HCT116 (cell line): Measurements from ENCODE around the gene TBC1D3I. TPM values are rescaled to one million over a fixed set of nuclear protein-coding genes. Genes with fewer than 3 reads are reported as not detected.

Source experiments
- ATAC-seq: fragments of 200-7000 bp; cut with Tn5 transposase; 2 replicates; pipeline ENCODE4 v1.9.1; 2020; ENCODE audit warnings: mild to moderate bottlenecking, moderate library complexity
- BruUV-seq: library from RNA; stranded (reverse); fragments of 400-500 nt; replicated peaks from 2 replicates; lab custom pipeline; 2021; lab: Mats Ljungman, UMichigan
- CTCF ChIA-PET: fragments of 300-600 bp; sonication (Branson Sonifier 250); formaldehyde crosslinking; loops from one replicate; lab custom pipeline; 2021; ENCODE audit warnings: antibody characterized with exemption; lab: Charles Lee
- POLR2A ChIA-PET: fragments of 300-600, 350-600 bp; sonication (Branson Sonifier 250); formaldehyde crosslinking; loops from one replicate; lab custom pipeline; 2021; ENCODE audit warnings: antibody characterized with exemption; lab: Charles Lee
- RAD21 ChIA-PET, 2 experiments: fragments of 300-600 bp; sonication (Branson Sonifier 250); formaldehyde crosslinking; loops; one replicate each; lab custom pipeline; 2023; ENCODE audit warnings: low total read pairs in 2 of 2; ENCODE audit not compliant: uncharacterized antibody in 2 of 2, unreplicated experiment in 2 of 2, low non-redundant PET in 1 of 2; lab: Charles Lee
- DNase-seq: peaks from one replicate; pipeline ENCODE4 v3.0.0-alpha.2; 2010; ENCODE audit warnings: low read depth, low spot score
- H2AFZ ChIP-seq: fragments of 200-600 bp; shearing (Covaris generic), sonication (generic); 2 replicates; pipeline ENCODE4 v1.6.1; 2017; ENCODE audit warnings: low read depth, mixed run types, mixed read lengths, antibody characterized with exemption, low read length; ENCODE audit not compliant: poor library complexity, severe bottlenecking
- H3K27ac ChIP-seq: 2 replicates; pipeline ENCODE4 v1.5.1; 2012; ENCODE audit warnings: low read depth, low read length
- H3K27me3 ChIP-seq: fragments of 200-600 bp; sonication (generic); 2 replicates; pipeline ENCODE4 v1.6.1; 2016; ENCODE audit warnings: mixed run types, low read length, mixed read lengths; ENCODE audit not compliant: insufficient read depth
- H3K36me3 ChIP-seq, 2 experiments: fragments of 200-500 bp in 1 of 2; fragments of 200-600 bp in 1 of 2; sonication (Bioruptor generic) in 1 of 2; sonication (generic) in 1 of 2; 2 replicates each; pipeline versions ENCODE4 v1.5.1 to v1.6.1; 2014 to 2016; ENCODE audit warnings: low read length in 2 of 2, inconsistent platforms in 1 of 2, mixed read lengths in 1 of 2, mixed run types in 1 of 2; ENCODE audit not compliant: insufficient read depth in 2 of 2, control insufficient read depth in 1 of 2
- H3K4me1 ChIP-seq, 2 experiments: fragments of 200-600 bp in 1 of 2; sonication (generic) in 1 of 2; 2 replicates each; pipeline versions ENCODE4 v1.5.1 to v1.6.1; 2012 to 2017; ENCODE audit warnings: low read length in 2 of 2, inconsistent platforms in 1 of 2, mild to moderate bottlenecking in 1 of 2, mixed read lengths in 1 of 2, mixed run types in 1 of 2, moderate library complexity in 1 of 2; ENCODE audit not compliant: insufficient read depth in 2 of 2, control insufficient read depth in 1 of 2
- H3K4me2 ChIP-seq: fragments of 200-600 bp; sonication (generic); 2 replicates; pipeline ENCODE4 v1.6.1; 2017; ENCODE audit warnings: mixed run types, low read length, mixed read lengths
- H3K4me3 ChIP-seq, 2 experiments: fragments of 200-600 bp in 1 of 2; sonication (generic) in 1 of 2; replicated peaks in 1 of 2; 2 replicates each; pipeline ENCODE4 v1.5.1; 2011 to 2016; ENCODE audit warnings: low read length in 2 of 2, control low read depth in 1 of 2, low read depth in 1 of 2, mild to moderate bottlenecking in 1 of 2, mixed read lengths in 1 of 2, mixed run types in 1 of 2
- H3K79me2 ChIP-seq: fragments of 200-600 bp; sonication (generic); 2 replicates; pipeline ENCODE4 v1.6.1; 2017; ENCODE audit warnings: mild to moderate bottlenecking, mixed run types, low read length, moderate library complexity, mixed read lengths; ENCODE audit not compliant: insufficient read depth
- H3K9ac ChIP-seq: fragments of 200-600 bp; sonication (generic); 2 replicates; pipeline ENCODE4 v1.6.1; 2016; ENCODE audit warnings: low read length, mixed read lengths
- H3K9me2 ChIP-seq: fragments of 200-600 bp; sonication (generic), shearing (Covaris generic); 2 replicates; pipeline ENCODE4 v1.6.1; 2017; ENCODE audit warnings: mixed run types, mild to moderate bottlenecking, moderate library complexity; ENCODE audit not compliant: insufficient read depth
- H3K9me3 ChIP-seq, 2 experiments: fragments of 200-500 bp in 1 of 2; fragments of 200-600 bp in 1 of 2; sonication (Bioruptor generic) in 1 of 2; sonication (generic) in 1 of 2; 2 replicates each; pipeline ENCODE4 v1.6.1; 2014 to 2017; ENCODE audit warnings: low read length in 2 of 2, mixed read lengths in 2 of 2, inconsistent platforms in 1 of 2, low read depth in 1 of 2, mild to moderate bottlenecking in 1 of 2, mixed run types in 1 of 2, moderate library complexity in 1 of 2; ENCODE audit not compliant: control insufficient read depth in 1 of 2, insufficient read depth in 1 of 2
- H4K20me1 ChIP-seq: fragments of 200-600 bp; sonication (generic), shearing (Covaris generic); 2 replicates; pipeline ENCODE4 v1.6.1; 2017; ENCODE audit warnings: mixed run types, mild to moderate bottlenecking, moderate library complexity; ENCODE audit not compliant: insufficient read depth
- EGR1 ChIP-seq: IDR thresholded peaks from 2 replicates; pipeline ENCODE4 v1.6.1; 2012; ENCODE audit warnings: low read depth
- EZH2 ChIP-seq: fragments of 200-600 bp; sonication (generic); IDR thresholded peaks from 2 replicates; pipeline ENCODE4 v1.6.1; 2017; ENCODE audit warnings: antibody characterized with exemption, mixed run types
- FOSL1 ChIP-seq: IDR thresholded peaks from 2 replicates; pipeline ENCODE4 v1.6.1; 2012; ENCODE audit warnings: low read depth
- POLR2AphosphoS5 ChIP-seq: IDR thresholded peaks from 2 replicates; pipeline ENCODE4 v1.6.1; 2011; ENCODE audit warnings: mild to moderate bottlenecking, low read depth, low read length, moderate library complexity
- SP1 ChIP-seq: IDR thresholded peaks from 2 replicates; pipeline ENCODE4 v1.6.1; 2012; ENCODE audit warnings: low read depth
- SRF ChIP-seq: IDR thresholded peaks from 2 replicates; pipeline ENCODE4 v1.6.1; 2012; ENCODE audit warnings: low read depth
- TCF7L2 ChIP-seq: IDR thresholded peaks from 2 replicates; pipeline ENCODE4 v1.7.0; 2011; ENCODE audit warnings: borderline replicate concordance, inconsistent platforms; ENCODE audit not compliant: insufficient read depth, insufficient read length; ENCODE audit errors: extremely low read depth
- YY1 ChIP-seq: IDR thresholded peaks from 2 replicates; pipeline ENCODE4 v1.6.1; 2011; ENCODE audit warnings: low read length, low read depth, moderate library complexity, mild to moderate bottlenecking; ENCODE audit not compliant: insufficient replicate concordance; ENCODE audit errors: extremely low read depth
- ZFX ChIP-seq: fragments of 450-650 bp; IDR thresholded peaks from 2 replicates; pipeline ENCODE4 v1.6.1; 2017
- intact Hi-C: fragments of 100-400 bp; cut with micrococcal nuclease; formaldehyde crosslinking; loops from 2 replicates; pipeline ENCODE4 v1.10.0; 2022
- total RNA-seq: library from RNA; stranded (reverse); gene quantifications from one replicate; pipeline ENCODE4 v1.2.1, GENCODE V29; 2021; ENCODE audit not compliant: unreplicated experiment
- TF ChIP-seq, protein P1 (sequence below), 3 experiments: fragments of 200-600 bp in 1 of 3; sonication (generic) in 1 of 3; IDR thresholded peaks in 2 of 3; conservative IDR thresholded peaks in 1 of 3; 2 replicates each; pipeline ENCODE4 v1.5.1; 2012 to 2017; ENCODE audit warnings: low read depth in 2 of 3, low read length in 2 of 3, antibody characterized with exemption in 1 of 3, borderline replicate concordance in 1 of 3, control low read depth in 1 of 3, mild to moderate bottlenecking in 1 of 3, mixed read lengths in 1 of 3, mixed run types in 1 of 3, moderate library complexity in 1 of 3; ENCODE audit not compliant: insufficient read depth in 1 of 3
- TF ChIP-seq, protein P2 (sequence below): IDR thresholded peaks from 2 replicates; pipeline ENCODE4 v1.6.1; 2011; ENCODE audit warnings: mild to moderate bottlenecking, low read length, moderate library complexity; ENCODE audit not compliant: insufficient replicate concordance; ENCODE audit errors: extremely low read depth

TBC1D3I gene
- total RNA-seq, 1 experiment from 2014 or later = 0.17 TPM

DNA sequence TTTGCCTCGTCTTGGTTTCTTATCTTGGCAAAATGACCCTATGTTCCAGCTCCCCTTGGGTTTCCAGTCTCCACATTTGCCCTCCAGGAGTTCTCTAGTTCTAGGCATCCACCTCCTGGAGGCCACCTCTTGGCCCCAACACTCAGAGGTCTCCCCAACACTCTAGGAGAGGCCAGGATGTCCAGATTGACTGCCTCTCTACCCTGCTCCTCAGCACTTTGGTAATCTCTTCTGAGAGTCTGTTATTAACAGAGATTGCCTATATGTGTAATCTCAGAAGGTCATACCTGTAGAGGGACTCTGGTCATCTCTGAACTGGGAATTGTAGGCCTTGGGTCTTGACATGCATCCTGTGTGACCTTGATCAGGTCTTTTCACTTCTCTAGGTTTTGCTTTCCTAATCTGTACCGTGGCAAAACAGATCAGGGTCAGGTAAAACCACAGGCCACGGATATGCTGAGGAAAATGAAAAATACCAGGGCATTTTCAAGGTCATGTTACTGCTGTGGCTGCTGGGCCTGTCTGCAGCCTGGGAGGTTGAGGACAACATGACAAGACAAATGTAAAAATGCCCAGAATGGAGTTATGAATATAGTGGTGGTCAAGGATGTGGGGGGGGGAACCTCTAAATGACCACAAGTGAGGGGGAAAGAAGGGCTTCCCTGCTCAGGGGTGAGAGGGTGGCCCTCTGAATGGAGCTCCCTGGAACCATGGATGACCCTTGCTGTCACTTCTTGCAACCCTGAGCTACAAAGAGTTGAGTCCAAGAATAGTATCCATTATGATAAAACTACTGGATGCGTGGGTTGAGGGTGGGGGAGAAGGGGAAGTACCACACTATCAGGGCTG, 58.5 kb downstream of the TBC1D3I start:
- RAD21 ChIA-PET = no interaction called here
- Histone ChIP-seq H3K27me3 (0 out of 2 replicates have a peak, but pooled peaks cover 10% of the 10 kb centered on the region), H3K4me1 (peaks cover 0 to 4% of the 10 kb centered on the region in 2 experiments; a peak in 2 of 4 replicates), H3K9me2 (no peaks in the 10 kb centered on the region), H2AFZ (no peak overlapping the region), H3K36me3 (no peaks in the 10 kb centered on the region), H3K4me2 (no peak overlapping the region), H4K20me1 (no peaks in the 10 kb centered on the region), H3K27ac (no peak overlapping the region), H3K9ac (no peak overlapping the region), H3K9me3 (no peaks in the 10 kb centered on the region), H3K79me2 (no peaks in the 10 kb centered on the region), H3K4me3 (no peak overlapping the region)
- POLR2A ChIA-PET = no interaction called here
- no TSS peak for BruUV-seq
- intact Hi-C loops = no loop called here
- DNase-seq (no peak), ATAC-seq (no peak)
- CTCF ChIA-PET = no interaction called here
- TF ChIP-seq TCF7L2 = no peak
- TF ChIP-seq ZFX = no peak
- TF ChIP-seq EGR1 = no peak
- no peak for TF ChIP-seq YY1
- TF ChIP-seq, protein P1, sequence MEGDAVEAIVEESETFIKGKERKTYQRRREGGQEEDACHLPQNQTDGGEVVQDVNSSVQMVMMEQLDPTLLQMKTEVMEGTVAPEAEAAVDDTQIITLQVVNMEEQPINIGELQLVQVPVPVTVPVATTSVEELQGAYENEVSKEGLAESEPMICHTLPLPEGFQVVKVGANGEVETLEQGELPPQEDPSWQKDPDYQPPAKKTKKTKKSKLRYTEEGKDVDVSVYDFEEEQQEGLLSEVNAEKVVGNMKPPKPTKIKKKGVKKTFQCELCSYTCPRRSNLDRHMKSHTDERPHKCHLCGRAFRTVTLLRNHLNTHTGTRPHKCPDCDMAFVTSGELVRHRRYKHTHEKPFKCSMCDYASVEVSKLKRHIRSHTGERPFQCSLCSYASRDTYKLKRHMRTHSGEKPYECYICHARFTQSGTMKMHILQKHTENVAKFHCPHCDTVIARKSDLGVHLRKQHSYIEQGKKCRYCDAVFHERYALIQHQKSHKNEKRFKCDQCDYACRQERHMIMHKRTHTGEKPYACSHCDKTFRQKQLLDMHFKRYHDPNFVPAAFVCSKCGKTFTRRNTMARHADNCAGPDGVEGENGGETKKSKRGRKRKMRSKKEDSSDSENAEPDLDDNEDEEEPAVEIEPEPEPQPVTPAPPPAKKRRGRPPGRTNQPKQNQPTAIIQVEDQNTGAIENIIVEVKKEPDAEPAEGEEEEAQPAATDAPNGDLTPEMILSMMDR (IDR thresholded peaks at IDR 0.05 in 2 of 3, conservative IDR thresholded peaks at IDR 0.05 in 1 of 3; ENCODE audit: borderline replicate concordance in 1 of 3, insufficient read depth in 1 of 3, low read depth in 2 of 3, low read length in 2 of 3) = no peak
- no peak for TF ChIP-seq SP1
- TF ChIP-seq POLR2AphosphoS5 = no peak
- no peak for TF ChIP-seq FOSL1
- TF ChIP-seq, protein P2, sequence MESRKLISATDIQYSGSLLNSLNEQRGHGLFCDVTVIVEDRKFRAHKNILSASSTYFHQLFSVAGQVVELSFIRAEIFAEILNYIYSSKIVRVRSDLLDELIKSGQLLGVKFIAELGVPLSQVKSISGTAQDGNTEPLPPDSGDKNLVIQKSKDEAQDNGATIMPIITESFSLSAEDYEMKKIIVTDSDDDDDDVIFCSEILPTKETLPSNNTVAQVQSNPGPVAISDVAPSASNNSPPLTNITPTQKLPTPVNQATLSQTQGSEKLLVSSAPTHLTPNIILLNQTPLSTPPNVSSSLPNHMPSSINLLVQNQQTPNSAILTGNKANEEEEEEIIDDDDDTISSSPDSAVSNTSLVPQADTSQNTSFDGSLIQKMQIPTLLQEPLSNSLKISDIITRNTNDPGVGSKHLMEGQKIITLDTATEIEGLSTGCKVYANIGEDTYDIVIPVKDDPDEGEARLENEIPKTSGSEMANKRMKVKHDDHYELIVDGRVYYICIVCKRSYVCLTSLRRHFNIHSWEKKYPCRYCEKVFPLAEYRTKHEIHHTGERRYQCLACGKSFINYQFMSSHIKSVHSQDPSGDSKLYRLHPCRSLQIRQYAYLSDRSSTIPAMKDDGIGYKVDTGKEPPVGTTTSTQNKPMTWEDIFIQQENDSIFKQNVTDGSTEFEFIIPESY = no peak
- no peak for TF ChIP-seq EZH2
- no peak for TF ChIP-seq SRF
